HG02571 (cell line): ENCODE data around the gene ANKRD53.

ENCODE experiments used
- ATAC-seq: cut with Tn5 transposase; IDR thresholded peaks from one replicate; pipeline ENCODE4 v1.9.1; 2021; ENCODE audit warnings: mild to moderate bottlenecking, moderate library complexity; ENCODE audit not compliant: unreplicated experiment

ANKRD53 gene, protein sequence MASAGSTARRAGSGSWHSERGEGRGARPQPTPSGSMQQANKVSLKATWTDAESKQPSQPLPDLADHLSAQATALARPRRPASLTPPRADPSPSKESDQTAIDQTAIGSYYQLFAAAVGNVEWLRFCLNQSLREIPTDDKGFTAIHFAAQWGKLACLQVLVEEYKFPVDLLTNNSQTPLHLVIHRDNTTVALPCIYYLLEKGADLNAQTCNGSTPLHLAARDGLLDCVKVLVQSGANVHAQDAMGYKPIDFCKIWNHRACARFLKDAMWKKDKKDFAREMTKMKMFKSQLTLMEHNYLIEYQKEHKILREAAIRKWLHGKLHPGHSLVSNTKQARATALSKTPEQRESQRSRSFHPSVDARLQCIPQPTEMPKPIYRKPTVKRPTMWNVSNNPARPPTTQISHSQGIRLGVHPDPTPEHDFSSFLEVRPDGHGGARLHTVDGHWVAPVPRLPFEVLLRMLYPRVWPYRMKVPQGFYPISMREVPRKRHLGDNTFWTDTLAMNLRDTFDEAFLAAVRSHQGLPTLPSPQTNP

DNA sequence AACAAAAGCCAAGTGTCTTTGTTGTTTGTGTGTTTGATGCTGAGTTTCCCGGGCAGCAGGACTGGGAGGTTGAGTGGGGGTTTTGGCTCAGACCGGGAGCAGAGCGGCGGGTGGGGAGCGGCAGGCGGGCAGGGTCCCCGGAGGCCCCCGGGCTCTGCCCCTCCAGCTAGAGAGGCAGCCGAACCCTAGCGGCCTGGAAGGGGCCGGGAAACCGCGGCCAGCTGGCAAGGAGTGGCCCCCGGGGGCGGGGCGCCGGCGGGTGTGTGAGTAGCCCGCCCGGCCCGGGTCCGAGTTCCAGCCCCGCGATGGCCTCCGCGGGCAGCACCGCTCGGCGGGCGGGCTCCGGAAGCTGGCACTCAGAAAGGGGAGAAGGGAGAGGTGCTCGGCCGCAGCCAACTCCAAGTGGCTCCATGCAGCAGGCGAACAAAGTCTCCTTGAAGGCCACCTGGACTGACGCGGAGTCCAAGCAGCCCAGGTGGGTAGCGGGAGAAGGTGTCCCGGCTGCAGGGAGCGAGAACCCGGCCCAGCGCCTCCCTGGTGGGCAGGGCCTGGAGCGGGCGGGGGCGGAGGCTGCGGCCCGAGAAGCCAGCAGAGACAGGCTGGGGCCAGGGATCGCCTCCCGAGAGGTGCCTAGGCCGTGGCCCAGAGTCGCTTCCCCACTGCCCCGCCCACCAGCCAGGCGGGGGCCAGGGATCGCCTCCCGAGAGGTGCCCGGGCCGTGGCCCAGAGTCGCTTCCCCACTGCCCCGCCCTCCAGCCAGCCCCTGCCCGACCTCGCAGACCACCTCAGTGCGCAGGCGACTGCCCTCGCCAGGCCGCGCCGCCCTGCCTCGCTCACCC lies at the start of gene ANKRD53:
TSS of gene ANKRD53 (plus strand) at position 290 of the 839 bp plus-strand sequence. CDS start at position 306, 16 bp downstream.
- no peak for ATAC-seq

DNA sequence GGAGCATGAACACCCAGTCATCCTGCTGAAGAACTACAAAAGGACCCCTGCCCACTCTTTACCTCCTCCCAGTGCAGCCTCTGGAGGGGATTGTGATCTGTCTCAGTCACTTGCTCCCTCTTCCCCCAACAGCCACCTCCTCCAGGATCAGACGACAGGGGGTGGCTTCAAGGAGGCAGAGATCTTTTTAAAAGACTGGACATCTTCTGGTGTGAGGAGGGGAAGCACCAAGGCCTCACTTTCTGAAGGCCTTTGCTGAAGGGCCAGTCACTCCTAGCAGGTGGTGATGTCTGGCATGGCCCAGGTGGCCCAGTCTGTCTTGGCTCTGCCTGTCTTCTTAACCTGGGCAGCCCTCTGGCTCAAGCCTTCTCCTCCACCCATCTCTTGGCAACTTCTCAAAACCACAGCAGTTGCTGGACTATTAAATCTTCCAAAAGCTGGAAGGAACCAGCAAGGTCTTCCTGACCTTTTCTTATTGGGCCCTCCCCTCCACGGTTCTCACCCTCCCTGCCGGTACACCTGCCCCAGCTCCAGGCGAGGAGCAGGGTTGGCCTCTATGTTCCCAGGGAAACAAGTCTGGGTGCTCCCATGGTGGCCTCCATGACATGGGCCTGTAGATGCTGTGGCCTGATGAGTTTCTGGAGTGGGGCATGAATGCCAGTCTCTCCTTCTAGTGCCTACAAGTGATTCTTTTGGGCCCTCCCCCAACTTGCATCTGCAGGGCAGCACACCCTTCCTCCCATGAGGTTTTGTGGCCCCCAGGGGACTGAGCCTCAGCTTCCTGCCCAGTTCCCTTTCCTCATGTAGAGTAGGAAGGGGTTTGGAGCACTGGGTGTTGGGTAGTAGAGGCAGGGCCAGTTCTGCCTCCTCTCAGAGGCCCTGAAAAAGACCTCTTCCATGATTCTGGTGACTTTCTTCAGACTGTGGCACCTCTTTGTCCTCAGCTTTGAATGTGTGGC lies 47.8 kb upstream of the ANKRD53 start:
- no peak for ATAC-seq

DNA sequence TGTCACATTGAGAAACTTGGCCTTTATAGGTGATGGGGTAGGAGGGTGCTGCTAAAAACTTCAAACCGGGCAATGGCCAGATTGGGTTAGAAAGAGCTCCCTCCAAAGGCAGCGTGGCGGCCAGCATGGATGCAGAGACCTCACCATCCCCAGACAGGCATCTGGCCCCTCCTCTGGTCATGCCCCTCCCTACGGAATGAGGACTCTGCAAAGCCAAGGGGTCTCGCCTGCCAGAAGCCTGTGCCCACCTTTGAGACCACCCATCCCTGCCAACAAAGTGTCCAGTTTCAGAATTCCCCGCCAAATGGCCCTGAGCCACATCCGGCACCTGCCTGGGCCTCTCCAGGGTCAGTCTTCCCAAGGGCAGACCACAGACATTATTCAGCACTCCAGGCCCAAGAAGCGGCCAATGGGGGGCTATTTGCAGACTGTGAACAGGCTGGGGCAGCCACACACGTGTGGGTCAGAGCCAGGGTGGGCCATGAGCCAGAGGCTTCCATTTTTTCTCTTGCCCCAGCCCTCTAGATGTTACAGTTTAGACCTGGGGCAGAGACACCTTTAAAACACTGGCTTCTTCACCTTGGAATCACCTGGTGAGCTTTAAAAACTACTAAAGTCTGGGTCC lies 46.9 kb upstream of the ANKRD53 start:
- no peak for ATAC-seq

DNA sequence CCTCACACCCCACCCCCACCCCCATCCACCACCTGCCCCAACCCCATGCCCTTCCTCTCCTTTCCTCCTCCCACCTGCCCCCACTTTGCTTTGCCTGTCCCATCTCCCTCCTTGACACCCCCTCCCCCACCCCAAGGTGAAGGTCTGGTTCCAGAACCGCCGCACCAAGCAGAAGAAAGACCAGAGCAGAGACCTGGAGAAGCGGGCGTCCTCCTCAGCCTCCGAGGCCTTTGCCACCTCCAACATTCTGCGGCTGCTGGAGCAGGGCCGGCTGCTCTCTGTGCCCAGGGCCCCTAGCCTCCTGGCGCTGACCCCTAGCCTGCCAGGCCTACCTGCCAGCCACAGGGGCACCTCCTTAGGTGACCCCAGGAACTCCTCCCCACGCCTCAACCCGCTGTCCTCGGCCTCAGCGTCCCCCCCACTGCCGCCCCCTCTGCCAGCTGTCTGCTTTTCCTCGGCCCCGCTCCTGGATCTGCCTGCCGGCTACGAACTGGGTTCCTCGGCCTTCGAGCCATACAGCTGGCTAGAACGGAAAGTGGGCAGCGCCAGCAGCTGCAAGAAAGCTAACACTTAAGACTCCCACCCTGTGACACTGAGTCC lies 45.7 kb upstream of the ANKRD53 start:
- no peak for ATAC-seq

DNA sequence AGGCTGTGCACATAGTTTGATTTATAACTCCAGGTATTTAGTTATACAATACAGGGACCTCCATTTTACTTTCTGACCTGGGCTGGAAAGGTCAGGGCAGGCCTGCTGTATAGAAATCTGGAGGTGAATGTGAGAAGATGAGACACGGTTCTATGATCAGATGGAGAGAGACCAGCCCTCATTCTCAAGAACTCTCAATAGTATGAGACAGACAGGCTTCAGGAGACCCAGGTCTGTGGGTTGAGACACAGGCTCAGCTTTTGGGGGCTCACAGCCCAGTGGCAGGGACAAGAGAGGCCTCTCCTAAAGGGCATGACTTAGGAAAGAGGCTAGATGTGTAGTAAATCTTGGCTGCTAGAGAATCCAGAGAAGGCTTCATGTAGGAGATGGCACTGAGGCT lies 43.4 kb upstream of the ANKRD53 start:
- no peak for ATAC-seq

DNA sequence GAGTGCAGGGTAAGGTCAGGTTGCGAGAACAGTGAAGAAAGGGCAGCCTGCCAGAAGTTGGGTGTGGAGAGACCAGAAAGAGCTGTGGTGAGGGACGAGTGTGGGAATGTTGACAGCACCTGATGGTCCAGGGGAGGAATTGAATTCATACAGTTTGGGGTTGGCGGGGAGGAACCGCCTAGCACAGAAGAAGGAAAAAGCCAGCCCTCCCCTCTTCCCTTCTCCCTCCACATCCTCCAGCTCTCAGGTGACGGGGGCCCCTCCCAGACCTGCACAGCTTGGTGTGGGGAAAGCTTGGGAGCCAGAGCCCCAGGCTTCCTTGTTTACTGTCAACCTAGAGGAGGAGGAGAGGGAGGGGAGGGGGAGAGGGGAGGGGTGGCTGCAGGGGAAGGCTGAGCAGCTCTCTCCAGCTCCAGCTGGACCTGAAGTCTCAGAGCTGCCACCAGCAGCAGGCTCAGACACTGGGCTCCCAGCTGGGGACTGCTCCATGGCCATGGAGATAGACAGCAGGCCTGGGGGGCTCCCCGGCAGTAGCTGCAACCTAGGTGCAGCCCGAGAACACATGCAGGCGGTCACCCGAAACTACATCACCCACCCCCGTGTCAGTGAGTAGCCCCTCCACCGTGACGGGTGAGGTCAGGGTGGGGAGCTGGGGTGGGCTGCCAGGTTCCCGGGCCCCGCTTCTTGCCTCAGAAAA lies 42.8 kb upstream of the ANKRD53 start, which contains the start of gene ATP6V1B1:
TSS of gene ATP6V1B1 (plus strand) at position 433 of the 697 bp plus-strand sequence. CDS start at position 488, 55 bp downstream.
- ATAC-seq, result no peak

DNA sequence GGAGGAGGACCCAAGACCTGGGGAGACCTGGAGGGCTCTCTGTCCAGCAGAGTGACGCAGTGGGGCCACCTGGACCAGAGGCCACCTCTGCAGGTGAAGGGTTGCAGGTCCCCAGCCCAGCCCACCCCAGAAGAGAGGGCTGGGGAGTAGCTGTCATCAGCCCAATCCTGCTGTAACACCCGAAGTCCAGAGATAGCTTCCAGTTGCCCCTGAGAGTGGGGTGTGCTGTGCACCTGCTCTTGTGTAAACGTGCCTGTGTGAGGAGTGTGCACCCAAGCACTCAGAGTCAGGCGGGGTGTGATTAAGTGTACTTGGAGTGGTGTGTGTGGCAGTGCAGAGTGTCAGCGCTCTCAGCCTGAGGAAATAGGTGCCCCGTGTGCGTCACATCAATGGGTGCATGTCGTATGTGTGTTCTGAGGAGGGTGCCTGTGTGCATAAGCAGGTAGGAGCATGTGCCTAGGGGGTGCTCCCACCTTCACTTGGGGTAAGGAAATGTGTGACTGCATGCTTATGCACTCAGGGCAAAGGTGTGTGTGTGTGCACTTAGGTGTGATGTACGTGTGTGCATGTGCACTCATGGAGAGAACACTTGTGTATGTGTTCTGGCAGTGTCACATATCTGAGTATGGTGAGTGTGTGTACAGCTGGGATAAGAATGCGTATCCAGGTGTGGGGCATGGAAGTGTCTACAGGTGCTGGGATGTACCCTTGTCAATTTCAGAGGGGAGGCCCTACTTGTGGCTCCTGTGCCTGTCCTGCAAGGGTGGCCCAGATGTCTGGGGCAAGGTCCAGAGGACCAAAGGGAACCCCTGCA lies 42.1 kb upstream of the ANKRD53 start:
- no peak for ATAC-seq

DNA sequence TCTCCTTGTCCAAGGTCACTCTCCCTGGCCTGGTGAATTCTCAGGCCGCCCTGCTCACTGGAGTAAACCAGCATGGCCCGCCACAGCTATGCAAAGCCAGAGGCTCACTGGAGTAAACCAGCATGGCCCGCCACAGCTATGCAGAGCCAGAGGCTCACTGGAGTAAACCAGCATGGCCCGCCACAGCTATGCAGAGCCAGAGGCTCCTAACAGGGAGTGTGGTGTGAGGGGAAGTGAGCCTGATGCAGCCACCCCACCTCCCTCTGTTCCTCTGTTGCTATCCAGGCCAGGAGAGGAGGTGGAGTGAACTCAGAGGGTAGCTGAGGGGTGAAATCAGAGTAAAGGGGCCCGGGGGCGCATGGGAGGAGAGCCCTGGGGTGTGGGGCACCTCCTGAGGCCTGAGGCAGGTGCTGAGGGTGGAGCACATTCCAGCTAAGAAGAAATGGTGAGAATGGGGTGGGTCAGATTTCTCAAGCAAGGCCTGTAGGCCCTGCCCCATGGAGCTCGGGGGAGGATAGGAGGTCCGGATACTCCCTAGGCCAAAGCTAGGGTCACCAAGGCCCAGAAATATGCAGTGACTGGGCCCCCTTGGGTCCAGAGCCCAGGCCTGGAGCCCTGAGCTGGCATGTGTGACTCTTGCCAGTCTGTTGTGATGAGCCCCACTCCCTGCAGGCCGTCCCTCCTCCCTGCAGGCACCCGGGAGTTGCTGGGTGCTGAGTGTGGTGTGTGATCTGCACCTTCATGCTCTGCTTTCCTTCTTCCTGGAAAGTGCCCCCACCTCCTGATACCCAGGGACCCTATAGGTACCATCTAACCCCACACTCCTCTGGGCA lies 41.2 kb upstream of the ANKRD53 start:
- ATAC-seq, result no peak

DNA sequence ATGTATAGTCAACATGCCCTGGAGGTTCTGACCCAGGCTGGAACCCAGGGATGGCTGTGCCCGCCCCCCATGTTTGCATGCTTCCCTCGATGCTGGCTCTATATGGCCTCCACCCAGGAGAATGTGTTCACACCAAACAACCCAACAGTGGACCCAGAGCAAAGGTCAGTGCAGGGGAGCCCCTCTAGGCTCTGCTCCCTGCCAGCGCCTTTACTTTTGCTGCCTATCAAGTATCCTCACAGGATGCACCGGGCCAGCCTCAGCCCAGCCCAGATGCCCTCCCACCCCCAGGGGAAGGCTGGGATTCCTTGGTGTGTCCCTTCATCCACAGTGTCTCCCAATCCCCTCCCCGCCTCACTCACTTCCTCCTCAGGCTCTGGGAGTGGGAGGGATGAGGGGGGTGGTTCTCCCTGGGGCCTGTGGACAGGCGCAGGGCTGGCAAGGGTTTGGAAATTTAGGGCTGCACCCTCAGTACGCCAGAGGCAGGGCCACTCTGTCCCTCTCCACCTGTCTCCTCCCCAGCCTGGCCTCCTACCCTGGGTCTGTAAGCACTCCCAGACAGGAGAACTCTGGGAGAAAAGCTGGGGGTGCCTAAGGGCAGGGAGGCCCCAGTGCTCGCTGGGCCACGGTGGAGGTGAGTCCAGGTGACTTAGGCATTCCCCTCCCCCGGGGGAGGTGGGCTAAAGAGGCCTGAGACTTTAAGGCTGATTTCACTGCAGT lies 40.4 kb upstream of the ANKRD53 start:
- no peak for ATAC-seq

DNA sequence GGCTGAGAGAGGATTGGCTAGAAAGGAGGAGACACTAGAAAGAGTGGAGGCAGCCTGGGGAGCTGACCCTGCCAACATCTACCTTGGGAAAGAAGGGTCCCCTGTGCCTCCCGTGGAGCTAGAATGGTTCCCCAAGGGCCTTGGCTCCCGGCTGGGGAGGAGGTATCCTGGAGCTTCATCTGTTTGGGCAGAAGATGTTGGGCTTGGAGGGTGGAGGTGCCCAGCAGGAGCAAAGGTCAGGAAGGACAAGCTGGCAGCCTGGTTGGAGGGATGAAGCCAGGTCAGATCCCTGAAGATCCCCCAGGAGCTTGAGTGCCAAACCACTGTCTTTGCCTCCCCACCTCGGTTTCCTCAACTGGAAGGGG lies 39.9 kb upstream of the ANKRD53 start:
- ATAC-seq, result no peak

DNA sequence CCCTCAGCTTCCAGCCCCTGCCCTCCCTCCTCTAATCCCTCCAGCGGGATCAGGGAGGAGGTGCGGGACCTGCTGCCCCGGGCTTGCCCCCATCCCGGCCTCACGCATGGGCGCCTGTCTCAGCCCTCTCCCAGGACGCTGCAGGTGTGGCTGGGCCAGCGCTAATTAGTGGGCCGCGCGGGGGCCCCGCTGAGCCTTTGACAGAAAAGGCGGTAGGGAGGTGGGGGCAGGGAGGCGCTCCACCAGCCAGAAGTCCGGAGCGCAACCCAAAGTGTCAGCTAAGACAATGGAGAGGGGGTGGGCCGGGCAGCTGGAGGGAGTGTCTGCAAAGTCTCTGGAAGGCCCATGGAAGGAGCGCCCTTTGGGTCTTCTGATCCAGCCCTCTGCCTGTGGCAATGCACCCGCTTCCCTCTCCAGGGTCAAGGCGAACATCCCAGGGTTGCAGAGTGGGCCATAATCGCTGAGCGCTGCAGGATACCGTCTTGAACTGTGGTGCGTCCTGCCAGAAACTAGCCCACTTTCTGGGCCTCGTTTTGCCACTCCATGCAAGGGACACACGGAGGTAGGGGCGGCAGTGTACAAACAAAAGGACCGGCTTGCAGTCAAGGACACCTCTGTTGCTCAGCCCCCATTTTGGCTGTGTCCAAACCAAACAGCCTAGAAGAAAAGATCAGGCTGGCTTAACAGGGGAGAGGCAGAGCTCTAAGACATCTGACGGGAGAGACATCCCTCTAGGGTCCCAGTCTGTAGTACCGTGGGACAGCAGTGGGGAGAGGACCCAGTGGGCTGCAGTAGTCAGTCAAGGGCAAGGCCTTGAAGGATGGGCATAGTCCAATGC lies 39.2 kb upstream of the ANKRD53 start:
- ATAC-seq, result no peak

DNA sequence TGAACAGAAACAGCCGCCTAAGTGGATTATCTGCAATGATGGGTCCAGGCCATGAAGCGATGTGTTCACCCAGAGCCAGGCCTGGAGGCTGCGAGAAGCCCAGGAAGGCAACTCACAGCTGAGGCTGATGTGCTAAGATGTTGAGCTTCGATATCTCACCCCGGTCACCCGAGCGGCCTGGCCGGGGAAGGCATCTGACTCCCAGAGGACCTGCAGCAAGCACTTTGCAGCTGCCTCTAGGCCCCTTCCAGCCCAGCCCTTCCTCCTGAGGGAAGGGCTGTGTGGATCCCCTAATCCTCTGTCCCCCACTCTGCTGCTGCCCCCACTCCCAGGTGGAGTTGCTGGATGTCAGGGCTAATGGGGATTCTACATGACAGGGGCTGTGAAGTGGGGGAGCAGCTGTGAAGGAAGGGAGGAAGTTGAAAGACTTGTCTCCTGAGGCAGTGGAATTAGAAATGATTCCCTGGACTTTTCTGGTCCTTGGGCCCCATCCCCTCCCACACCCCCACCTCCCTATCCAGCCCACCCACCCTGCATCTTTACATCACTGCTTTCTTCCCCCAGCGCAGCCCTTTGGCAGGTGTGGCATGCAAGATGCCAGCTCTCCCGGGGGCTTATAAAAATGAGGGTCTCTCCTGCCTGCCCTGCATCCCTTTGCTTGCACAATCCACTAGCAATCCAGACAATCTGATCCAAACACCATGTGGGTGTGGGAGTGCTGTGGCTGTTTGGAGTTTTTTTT lies 38.4 kb upstream of the ANKRD53 start:
- no peak for ATAC-seq

DNA sequence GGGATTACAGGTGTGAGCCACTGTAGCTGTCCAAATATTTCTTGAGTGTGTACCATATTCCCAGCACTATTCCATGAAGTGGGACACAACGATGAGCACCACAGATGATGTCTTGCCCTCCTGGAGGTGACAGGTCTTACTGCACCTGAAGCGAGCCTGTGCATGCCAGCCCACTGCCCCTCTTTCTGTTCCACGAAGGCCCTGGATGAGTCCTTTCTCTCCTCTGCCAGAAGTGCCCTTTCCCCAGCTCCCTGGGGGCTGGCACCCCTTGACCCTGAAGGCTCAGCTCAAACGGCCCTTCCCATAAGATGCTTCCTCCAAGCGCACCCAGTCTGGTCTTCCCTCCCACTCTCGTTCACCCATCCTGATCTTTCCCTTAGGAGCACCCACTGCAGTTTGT lies 37.2 kb upstream of the ANKRD53 start:
- ATAC-seq, result no peak

DNA sequence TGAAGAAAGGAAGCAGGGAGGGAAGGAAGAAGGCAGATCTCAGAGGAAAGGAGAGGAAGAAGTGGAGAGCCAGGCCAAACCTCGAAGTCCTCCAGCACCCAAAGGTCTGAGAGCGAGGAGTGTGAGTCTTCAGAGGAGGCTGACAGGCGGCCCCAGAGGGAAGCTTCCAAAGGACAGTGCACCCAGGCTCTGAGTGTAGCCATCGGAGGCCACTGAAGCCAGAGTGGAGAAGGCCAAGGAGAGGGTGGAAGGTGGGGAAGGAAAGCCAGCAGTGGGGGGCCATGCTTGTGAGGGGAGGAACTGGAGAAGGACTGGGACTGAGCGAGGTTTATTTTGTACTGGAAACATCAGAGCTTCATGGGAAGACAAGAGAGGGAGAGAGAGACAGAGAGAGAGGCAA lies 36.7 kb upstream of the ANKRD53 start:
- no peak for ATAC-seq
